NCI-H1930 (cell line): ENCODE results near the gene EEF1E1.
A peak's percentile ranks its signal among the peaks of the same experiment; 100 is the strongest.
"Not testable (repeated sequence)": the region's sequence is repeated elsewhere in the genome, so short reads cannot be mapped to it uniquely, and the experiment has no call there.

Experiments
- DNase-seq, 2 experiments: peaks; one replicate each; lab custom pipeline; 2025; lab: John Stamatoyannopoulos, UW

Gene EEF1E1

GRCh38 chr6:8063761-8064637 lies 38.3 kb downstream of the EEF1E1 start, which contains the start of gene BLOC1S5:
TSS of gene BLOC1S5 (minus strand) at chr6:8064389. CDS start at chr6:8064376, 13 bp downstream.
- peak; percentile 97 to 98 for DNase-seq

- no peak for DNase-seq
These were observed 40.6 kb downstream of the EEF1E1 start for GRCh38 chr6:8061736-8062135.

- no peak for DNase-seq
These were observed 42.0 kb downstream of the EEF1E1 start for GRCh38 chr6:8060346-8060745.

- DNase-seq = no peak
These were observed 43.2 kb downstream of the EEF1E1 start for GRCh38 chr6:8059129-8059528.

- no peak for DNase-seq
These were observed 44.6 kb downstream of the EEF1E1 start for GRCh38 chr6:8057793-8058192.

- no peak for DNase-seq
These were observed 45.1 kb downstream of the EEF1E1 start for GRCh38 chr6:8057263-8057662.

GRCh38 chr6:8054276-8054675 lies 48.1 kb downstream of the EEF1E1 start:
- DNase-seq = no peak

- DNase-seq = no peak
These were observed 54.6 kb downstream of the EEF1E1 start for GRCh38 chr6:8047541-8048292.

- not testable (repeated sequence) for DNase-seq
These were observed 56.6 kb downstream of the EEF1E1 start for GRCh38 chr6:8045769-8046168.

- no peak for DNase-seq
These were observed 59.1 kb downstream of the EEF1E1 start for GRCh38 chr6:8043221-8043620.

- no peak for DNase-seq
These were observed 60.3 kb downstream of the EEF1E1 start for GRCh38 chr6:8041913-8042583.

GRCh38 chr6:8034107-8034506 lies 68.2 kb downstream of the EEF1E1 start:
- not testable (repeated sequence) for DNase-seq

GRCh38 chr6:8030920-8031319 lies 71.4 kb downstream of the EEF1E1 start:
- no peak for DNase-seq
